GM19455 (cell line): ENCODE measurements around the gene MAGI2.
"Not testable (repeated sequence)": the region's sequence is repeated elsewhere in the genome, so short reads cannot be mapped to it uniquely, and the experiment has no call there.

Source experiments
- ATAC-seq: cut with Tn5 transposase; IDR thresholded peaks from one replicate; pipeline ENCODE4 v1.9.1; 2021; ENCODE audit not compliant: unreplicated experiment

Gene MAGI2

DNA sequence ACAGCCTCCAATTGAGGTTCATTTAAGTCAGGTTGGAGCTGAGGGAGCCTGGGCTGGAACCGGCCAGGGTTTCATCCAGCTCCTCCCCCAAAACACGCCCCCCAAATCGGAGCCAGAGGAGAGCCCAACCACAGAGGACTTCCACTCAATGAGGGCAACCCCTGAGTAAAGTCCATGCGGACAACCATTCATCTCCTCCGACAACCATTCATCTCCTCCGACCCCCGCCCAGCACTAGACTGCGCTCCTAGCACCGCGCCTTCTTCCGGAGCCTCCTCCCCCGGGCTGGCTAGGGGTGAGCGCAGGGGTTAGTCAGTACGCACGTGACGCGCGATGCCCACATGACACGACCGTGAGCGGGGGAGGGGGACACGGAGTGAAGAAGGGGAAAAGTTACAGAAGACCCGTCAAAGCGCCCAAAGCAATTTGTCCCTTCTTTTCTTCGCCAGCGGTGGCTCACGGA lies 1.4 kb downstream of the MAGI2 start:
- no peak for ATAC-seq

DNA sequence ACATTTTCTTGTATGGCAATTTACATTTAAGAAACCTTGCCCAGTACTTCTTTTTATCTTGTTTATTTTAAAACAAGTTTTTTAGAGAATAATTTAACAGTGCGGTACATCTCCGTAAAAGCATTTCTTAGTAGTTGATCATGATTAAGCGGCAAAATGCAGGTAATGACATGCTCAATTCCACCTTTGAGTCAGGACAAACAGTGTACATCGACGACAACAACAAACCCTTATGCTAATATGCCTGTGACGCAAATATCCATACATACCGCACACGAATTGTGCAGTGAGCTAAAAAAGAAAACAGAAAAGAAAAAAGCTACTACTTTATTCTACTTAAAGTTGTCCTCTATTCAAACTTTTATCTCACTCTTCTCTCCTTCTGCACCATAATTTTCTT lies 1.9 kb downstream of the MAGI2 start:
- ATAC-seq = no peak

DNA sequence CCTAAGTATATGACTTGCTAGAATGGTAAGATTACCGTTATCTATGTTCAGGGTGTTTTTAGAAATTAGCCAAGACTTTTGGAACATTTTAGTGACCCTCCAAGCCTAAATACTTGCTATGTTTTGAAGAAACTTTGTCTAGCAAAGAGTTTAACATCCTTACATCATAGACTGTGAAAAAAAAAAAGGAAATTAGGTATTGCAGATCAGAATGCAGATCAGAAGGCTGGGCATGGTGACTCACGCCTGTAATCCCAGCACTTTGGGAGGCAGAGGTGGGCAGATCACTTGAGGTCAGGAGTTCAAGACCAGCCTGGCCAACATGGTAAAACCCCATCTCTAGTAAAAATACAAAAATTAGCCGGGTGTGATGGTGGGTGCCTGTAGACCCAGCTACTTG lies 10.7 kb downstream of the MAGI2 start:
- not testable (repeated sequence) for ATAC-seq

DNA sequence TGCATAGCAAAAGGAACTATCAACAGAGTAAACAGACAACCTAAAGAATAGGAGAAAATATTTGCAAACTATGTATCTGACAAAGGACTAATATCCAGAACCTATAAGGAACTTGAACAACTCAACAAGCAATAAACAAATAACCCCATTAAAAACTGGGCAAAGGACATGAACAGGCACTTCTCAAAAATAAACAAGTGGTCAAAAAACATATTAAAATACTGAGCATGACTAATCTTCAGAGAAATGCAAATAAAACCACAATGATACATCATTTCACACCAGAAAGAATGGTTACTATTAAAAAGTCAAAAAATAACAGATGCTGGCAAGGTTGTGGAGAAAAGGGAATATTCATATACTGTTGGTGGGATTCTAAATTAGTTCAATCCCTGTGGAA lies 17.1 kb downstream of the MAGI2 start:
- no peak for ATAC-seq

DNA sequence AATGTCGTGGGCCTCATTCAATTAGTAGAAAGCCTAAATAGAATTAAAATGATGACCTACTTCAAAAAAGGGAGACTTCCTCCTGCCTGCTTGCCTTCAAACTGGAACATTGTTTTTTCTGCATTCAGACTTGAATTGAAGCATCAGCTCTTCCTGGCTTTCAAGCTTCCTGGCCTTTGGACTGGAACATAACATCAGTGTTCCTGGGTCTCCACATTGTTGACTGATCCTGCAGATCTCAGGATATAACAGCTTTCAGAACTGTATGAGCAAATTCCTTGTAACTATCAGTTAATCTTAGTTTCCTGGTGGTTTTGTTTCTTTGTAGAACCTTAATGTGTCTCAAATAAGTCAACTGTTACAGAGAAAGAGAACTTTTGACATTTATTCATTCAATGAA lies 18.6 kb downstream of the MAGI2 start:
- ATAC-seq = no peak

DNA sequence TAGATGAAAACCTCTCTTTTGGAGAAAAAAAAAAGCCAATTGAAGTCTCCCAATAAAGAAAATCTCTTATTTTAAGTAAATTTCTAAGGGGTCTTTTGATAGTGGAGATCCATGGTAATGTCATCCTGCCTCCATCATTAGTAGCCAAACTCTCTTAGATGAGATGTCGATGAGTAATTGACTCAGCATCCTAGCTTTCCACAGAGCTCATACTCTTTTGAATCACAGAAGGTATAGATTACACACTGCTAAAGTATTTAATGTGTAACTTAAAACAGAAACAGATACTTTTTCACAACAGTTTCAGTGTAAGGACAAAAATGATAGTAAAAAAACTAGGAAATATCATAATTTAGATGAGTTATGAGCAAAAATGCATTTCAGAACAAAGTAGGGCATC lies 19.4 kb downstream of the MAGI2 start:
- no peak for ATAC-seq

DNA sequence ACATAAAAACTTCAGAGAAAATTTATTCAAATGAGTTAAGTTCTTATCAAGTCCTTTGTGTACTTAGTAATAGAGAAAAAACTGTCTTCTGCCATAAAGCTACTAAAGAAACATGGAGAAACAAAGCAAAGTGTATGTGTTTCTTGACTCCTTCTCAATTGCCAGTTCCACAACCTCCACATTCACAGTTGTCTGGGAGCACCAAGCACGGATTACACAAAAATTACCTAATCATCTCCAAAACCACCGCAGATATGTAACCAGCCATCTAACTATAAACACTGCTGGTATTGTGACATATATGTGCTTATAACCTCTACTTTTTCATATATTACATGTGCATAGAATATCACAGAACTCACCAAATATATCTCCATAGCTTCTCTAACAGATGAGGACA lies 23.1 kb downstream of the MAGI2 start:
- no peak for ATAC-seq

DNA sequence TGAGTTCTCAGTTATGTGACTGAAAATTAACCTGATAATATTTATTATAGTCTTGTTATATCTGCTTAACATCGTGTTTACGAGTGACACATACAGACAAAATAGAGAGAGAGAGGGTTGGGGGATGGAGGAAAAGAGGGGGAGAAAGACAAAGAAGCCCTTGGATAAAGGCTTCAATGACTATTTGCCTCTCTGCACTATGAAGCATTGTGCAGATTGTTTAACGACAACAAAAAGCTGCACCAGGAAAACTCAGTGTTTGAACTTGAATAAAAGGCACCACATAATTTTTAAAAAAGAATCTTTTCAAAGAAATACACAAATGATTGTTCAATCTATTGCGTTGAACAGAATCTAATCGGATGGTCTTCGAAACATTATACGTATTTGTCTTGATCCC lies 27.8 kb downstream of the MAGI2 start:
- no peak for ATAC-seq

DNA sequence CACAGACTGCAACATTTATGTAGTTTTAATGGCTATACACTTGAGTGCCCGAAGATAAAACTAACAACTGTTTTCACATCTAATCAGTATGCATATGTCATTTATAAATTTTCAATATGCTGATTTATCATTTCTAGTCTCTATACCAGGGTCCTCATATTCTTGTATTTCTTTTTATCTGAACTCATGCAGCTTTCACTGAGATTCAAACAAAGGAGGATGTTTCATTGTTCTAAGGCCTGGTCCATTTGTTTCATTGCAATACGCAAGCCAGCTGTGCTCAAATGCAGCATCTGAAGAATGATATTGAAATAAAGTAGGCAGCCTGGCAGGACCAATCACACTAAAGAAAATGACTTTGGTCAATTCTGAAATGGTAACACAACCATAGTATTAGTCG lies 31.7 kb downstream of the MAGI2 start:
- no peak for ATAC-seq

DNA sequence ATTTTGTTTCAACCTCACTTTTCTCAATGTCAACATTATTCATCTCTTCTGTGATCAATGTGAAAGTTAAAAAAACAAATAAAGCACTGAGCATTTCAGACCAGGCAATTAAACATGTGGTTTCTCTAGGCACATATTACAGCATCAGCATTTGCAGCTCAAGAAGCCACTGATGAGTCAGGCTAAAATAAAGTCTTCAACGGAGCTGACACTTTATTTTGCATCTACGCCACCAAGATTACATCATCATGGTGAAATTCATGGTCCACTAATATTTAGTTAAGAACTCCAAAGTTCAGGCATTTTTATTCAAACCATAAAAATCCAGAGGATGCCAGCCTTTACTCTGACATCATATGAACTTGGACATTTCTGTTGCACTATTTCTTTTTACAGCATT lies 33.0 kb downstream of the MAGI2 start:
- no peak for ATAC-seq

DNA sequence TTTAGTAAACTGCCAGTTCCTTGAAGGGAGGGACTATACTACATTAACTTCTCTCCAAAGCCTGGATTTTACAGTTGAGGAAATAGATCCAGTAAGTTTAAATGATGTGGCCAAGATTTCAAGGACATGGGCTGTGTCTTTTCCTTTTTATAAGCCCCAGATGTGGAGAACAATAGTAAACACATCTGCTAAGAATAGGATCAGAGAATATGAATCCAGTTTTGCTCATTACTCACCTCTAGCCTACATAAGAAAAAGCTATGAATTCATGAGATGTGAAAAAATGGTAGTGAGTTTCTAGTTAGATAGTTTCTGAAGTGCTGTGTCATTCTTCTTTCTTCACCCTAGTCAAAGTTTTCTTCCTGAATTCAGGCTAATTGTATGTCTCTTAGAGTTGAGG lies 38.6 kb downstream of the MAGI2 start:
- no peak for ATAC-seq

DNA sequence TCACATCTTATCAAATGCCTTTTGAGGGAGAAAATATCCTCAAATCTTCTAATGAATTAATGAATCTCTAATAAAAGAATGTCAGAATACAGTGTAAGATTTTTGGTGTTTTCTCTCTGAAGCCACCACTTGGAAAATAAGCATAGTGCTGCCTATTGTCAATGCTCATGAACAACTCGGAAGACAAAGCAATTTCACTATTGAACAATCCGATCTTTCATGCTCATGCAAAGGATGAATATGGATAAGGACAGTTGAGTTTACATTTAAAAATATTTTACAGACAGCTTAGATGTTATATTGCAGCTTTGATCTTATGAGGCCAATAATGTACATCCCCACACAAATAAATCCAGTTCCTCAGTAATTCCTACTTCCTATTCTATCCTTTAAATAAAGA lies 40.6 kb downstream of the MAGI2 start:
- ATAC-seq = no peak

DNA sequence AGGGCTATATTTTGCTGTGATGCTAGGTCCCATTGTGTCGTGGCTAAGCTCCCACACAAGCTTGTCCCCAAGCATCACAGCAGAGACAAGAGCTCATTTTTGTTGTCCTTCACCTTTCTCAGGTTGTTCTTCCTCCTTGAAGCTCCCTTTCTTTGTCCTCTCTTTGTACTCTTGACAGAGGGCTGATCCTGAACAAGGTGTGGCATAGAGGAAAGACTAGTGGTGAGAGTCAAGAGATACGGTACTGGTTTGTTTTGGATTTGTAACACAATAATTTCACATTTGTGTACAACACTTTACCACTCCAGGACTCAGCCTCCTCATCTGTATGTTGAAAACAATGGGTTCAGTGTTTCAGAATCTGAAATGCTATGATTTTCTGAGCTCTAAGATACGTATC lies 41.0 kb downstream of the MAGI2 start:
- no peak for ATAC-seq

DNA sequence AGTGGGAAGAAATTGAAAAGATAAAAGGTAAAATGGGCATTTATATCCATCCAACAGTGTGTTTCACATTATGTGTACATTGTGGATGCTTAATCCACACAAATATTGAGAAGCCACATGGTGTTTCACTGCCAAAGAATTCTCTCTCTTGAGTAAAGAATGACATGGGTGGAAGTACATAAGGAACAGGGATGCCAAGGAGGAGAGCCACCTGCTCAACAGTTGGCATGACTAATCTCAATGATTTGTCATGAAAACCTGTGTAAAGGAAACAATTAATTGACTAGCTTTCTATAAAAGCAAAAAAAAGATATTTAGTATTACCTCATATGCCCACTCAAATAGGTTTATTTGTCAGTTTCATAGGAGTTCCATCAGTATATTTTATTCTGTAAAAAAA lies 43.1 kb downstream of the MAGI2 start:
- no peak for ATAC-seq

DNA sequence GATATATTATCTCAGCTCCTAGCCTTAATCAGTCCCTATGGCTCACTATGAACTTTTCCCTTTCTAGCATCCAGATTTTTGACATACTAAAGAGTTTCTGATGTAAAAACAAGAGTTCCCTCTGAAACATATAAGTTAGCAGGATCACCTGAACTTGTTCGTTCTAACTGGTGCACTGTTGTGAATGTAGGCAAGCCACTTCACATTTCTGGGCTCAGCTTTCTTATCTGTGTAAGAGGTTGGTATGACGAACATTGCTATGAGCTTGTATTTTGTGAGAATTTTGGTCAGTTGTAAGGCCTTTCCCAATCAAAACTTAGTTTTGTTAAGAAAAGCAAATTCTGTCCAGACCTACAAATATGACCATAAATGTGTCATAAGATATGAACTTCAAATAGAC lies 46.1 kb downstream of the MAGI2 start:
- ATAC-seq = no peak

DNA sequence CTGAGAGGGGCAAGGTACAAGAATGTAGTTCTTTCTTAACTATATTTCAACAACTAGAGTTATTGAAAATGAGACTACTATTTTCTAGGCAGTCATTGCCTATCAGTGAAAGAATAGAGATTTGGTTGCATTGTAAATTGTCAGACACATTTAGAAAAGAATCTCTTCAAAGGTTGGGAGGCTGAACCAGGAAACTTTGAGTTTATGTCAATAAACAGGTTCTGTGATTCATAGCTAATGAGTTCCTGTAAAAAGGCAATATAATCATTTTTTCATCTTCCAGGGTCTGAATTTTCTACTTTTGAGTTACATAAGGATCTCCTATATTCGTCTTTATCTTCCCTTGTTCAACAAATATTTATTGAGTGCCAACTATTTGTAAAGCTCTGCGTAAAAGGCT lies 47.1 kb downstream of the MAGI2 start:
- no peak for ATAC-seq

DNA sequence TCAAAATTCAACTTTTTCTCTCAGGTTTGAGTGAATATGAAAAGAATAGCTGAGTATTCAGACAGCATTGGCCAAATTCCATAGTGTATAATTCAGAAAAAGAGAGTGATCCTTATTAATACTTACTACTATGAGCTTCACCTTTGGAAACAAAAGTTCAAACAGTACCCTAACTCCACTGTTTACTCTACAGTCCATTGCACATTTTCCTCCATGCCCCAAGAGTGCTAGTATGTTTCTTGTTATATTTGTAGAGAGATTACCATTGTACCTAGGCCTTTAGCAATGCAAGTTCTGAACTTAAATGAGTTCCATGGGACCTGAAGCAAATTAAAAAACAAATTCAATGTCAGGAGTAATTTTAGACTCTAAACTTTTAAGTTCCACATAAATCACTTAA lies 48.1 kb downstream of the MAGI2 start:
- ATAC-seq = no peak

DNA sequence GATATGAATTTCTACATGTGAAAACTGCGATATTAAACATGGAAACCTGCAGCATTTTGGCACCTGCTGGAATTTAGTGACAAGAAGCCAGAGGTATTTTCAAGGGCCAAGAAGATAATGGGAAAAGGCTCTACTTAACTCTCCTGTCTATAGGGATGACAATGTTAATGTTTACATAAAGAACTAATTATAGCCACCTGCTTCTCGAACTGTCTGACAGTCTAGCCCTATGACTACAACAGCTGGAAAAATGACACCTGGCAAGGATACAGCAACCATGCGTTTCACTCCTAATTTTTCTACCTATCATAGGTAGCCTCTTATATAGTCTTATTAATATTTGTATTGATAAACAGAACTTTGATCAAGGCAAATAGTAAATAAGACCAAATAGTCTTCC lies 49.6 kb downstream of the MAGI2 start:
- ATAC-seq = no peak

DNA sequence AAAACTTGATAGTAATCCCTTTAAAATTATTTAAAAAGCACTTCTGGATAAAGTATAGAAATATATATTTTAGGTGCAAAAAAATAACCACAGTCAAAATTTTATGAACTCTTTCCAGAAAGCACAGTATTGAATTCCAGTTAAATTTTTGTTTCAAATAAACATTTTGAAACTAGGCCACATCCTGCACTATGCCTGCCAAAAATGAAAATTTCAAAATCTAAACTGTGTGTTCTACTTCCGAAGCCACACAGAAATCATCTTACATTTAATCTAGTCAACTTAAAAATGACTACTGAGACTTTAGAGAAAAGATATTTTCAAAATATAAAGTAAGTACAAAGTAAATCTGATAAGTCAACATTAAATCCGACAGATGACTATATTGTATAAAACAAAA lies 50.0 kb downstream of the MAGI2 start:
- no peak for ATAC-seq

DNA sequence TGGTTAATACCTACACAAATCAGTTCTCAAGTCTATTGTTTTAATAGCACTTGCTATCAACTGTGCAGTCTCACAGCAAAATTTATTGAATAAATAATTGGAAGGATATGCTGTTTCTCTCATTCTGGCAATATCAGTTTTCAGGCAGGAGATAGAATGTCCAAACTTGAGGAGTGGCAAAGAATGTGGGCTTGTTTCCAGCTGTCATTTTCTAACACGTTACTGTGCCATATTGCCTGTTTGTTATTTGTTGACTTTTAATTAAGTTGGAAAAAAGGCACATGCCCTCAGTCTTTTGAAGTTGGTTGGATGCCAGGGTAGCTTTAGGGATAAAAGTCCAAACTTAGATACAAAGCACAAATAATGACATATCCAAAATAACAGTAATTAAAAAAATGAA lies 52.2 kb downstream of the MAGI2 start:
- no peak for ATAC-seq

DNA sequence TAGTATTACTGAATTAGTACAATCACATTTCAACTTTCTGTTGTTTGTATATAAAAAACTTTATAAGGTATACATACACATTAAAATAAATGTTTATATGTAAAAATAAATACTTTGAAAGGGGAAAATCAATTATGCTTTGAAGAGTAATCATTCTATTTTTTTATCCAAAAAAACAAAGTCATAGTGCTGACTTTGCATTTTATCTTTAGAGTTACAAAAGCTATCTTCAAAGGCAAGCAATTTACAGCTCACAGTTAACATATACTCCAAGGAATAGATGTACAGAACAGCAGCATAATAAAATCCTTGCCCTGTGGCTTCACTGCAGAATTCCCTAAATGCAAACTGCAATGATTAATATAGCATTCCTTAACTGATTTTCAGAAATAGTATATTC lies 53.2 kb downstream of the MAGI2 start:
- ATAC-seq = no peak

DNA sequence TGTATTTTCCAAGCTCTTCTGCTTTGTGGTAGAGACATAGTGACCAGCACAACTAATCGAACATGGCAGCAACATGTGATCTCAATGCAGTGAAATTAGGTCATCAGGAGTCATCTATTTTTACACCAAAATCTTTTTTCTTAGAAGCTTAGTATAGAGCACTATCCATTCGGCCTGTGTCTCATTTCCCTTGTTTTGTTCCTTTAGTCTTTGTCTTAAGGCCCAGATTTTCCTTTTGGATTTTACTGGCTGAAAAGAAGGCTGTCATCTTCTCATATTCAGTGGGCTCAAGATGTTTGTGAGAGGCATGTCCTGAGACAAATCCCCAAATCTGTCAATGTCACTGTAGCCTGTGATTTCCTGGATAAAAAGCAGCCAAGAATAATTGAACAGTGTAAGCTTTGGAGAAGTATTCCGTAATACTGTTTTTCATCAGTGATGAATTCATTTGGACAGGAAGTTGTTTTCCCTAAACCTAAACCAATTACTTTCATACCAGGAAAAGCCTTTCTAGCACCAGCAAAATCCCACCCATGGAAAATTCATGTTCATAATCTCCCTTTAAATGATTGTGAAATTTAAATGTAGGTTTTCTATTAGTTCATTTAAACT lies 55.2 kb downstream of the MAGI2 start:
- no peak for ATAC-seq

DNA sequence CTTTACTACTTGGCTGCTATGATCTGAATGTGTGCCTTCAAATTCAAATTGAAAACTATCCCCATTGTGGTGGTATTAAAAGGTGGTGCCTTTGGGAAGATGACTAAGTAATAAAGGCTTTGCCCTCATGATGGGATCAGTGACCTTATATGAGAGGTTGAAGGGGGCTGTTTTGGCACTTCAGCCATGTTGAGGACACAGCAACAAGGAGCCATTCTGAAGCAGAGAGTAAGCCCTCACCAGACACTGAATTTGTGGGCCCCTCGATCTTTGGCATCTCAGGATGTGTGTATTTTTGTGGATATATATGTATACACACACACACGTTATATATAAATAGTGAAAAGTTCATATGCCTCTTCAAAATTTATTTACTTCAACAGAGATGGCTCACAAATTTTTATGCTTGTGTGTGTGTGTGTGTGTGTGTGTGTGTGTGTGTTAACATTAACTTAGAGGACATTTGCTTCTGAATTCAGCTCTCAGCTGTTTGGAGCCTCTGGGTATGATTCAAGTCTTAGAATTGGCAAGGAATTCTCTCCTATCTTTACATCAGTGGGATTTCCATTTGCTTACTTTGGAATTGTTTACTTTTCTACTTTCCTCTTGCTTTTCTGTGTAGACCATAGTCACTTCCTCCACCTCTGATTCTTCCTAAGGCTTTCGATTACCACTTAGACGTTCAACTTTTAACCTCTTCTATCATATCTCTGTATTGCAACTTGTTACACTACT lies 66.6 kb downstream of the MAGI2 start:
- no peak for ATAC-seq
